Testis (tissue), 3 donors: ENCODE results near the gene TRPV5. TPM values are rescaled to one million over a fixed set of nuclear protein-coding genes. Genes with fewer than 3 reads are reported as not detected.

ENCODE experiments used
- DNase-seq: peaks from one replicate; pipeline ENCODE4 v3.0.0-alpha.2; 2019
- H3K27ac ChIP-seq, 2 donors: fragments of 200-600 bp; sonication (generic); one replicate each; pipeline ENCODE4 v1.5.1; 2019
- H3K27me3 ChIP-seq: fragments of 200-600 bp; sonication (generic); one replicate; pipeline ENCODE4 v1.5.1; 2019
- H3K36me3 ChIP-seq: fragments of 200-600 bp; sonication (generic); one replicate; pipeline ENCODE4 v1.5.1; 2017; ENCODE audit warnings: low read depth; ENCODE audit errors: missing control alignments
- H3K4me1 ChIP-seq: fragments of 200-600 bp; sonication (generic); one replicate; pipeline ENCODE4 v1.5.1; 2019
- H3K4me3 ChIP-seq, 2 donors: fragments of 200-600 bp; sonication (generic); one replicate each; pipeline ENCODE4 v1.5.1; 2017 to 2019
- H3K9me3 ChIP-seq: fragments of 200-600 bp; sonication (generic); one replicate; pipeline ENCODE4 v1.5.1; 2017
- CTCF ChIP-seq, 3 experiments: fragments of 450-650 bp in 2 of 3; fragments of 200-600 bp in 1 of 3; sonication (generic) in 1 of 3; IDR thresholded peaks; one replicate each; pipeline ENCODE4 v1.5.1; 2016 to 2019; ENCODE audit warnings: antibody characterized with exemption in 3 of 3, mild to moderate bottlenecking in 2 of 3, moderate library complexity in 1 of 3
- POLR2A ChIP-seq: fragments of 450-650 bp; IDR thresholded peaks from one replicate; pipeline ENCODE4 v1.6.1; 2017; ENCODE audit warnings: antibody characterized with exemption, mild to moderate bottlenecking, moderate library complexity
- WGBS, 2 donors: methylation state at CpG; one replicate each; pipeline ENCODE4 v1.1.5; 2018; 5-methylcytosine and 5-hydroxymethylcytosine counted together
- intact Hi-C: fragments of 100-400 bp; cut with DNase I; formaldehyde crosslinking; loops from one replicate; pipeline ENCODE4 v1.15.1; 2023; ENCODE audit warnings: low total_unique reads
- polyA plus RNA-seq: library from polyadenylated mRNA; stranded (reverse); fragments of 350-450 nt; fragmentation: Illumina TruSeq; extraction: RNeasy Lipid Tissue Mini Kit (QIAGEN cat#74804); gene quantifications from one replicate; pipeline ENCODE4 v1.2.3, GENCODE V29; 2014; ENCODE audit warnings: low read depth, low replicate concordance; ENCODE audit not compliant: insufficient read depth
- total RNA-seq, 2 donors: library from RNA; depleted of rRNA; stranded (reverse); fragments of >200 nt; gene quantifications; one replicate each; pipeline ENCODE4 v1.2.3, GENCODE V29; 2016

TRPV5 gene
- total and polyA plus RNA-seq, 3 donors from 2014 or later: 0.57 to 2.1 (median 1.4) TPM

- H3K4me1 ChIP-seq: peaks cover 7% of the 10 kb centered on the region
- TF ChIP-seq CTCF (IDR thresholded peaks at IDR 0.05) (no peak), POLR2A (no peak)
- no peaks in the 10 kb centered on the region for H3K36me3 ChIP-seq
- 43 to 44% methylated on average over 5 of the region's 5 CpGs for WGBS, 2 donors
- H3K4me3 ChIP-seq: no peak overlapping the region
- H3K27me3 ChIP-seq: no peaks in the 10 kb centered on the region
- H3K9me3 ChIP-seq: no peaks in the 10 kb centered on the region
- peak; percentile 57 for DNase-seq
- H3K27ac ChIP-seq: no peak overlapping the region
- intact Hi-C loops: loop anchor here (10.0 kb wide), 2 partner anchors 145 to 355 kb away; no protein-coding TSS in a partner anchor
These were observed 73.7 kb downstream of the TRPV5 start for GRCh38 chr7:142859829-142860228.

- intact Hi-C loops: loop anchor here (10.0 kb wide), 1 partner anchor 355 kb away; no protein-coding TSS in a partner anchor
- H3K4me1 ChIP-seq: peaks cover 7% of the 10 kb centered on the region
- H3K4me3 ChIP-seq: no peak overlapping the region
- DNase-seq: no peak
- no peaks in the 10 kb centered on the region for H3K27me3 ChIP-seq
- H3K27ac ChIP-seq: no peak overlapping the region
- no peaks in the 10 kb centered on the region for H3K9me3 ChIP-seq
- TF ChIP-seq POLR2A (no peak), CTCF (IDR thresholded peaks at IDR 0.05) (no peak)
- no peaks in the 10 kb centered on the region for H3K36me3 ChIP-seq
These were observed 74.1 kb downstream of the TRPV5 start for GRCh38 chr7:142859411-142859810.

Other genes starting within 250 kb of the TRPV5 start
- not detected for gene PRSS1, start 184.3 kb downstream of the TRPV5 start, total RNA-seq
- not detected for gene PRSS1, start 184.3 kb downstream of the TRPV5 start, polyA plus RNA-seq
- gene PRSS2, start 162.8 kb downstream of the TRPV5 start, total RNA-seq: not detected
- gene PRSS2, start 162.8 kb downstream of the TRPV5 start, polyA plus RNA-seq: not detected
- gene EPHB6, start 78.7 kb downstream of the TRPV5 start, total RNA-seq: 10 to 100 TPM; 47.3 to 52.0 TPM
- 38.1 TPM for gene EPHB6, start 78.7 kb downstream of the TRPV5 start, polyA plus RNA-seq
- gene TRPV6, start 48.0 kb downstream of the TRPV5 start, total RNA-seq: 1 to 10 TPM; 2.2 to 4.5 TPM
- 2.6 TPM for gene TRPV6, start 48.0 kb downstream of the TRPV5 start, polyA plus RNA-seq
- 10 to 100 TPM; 14.1 to 38.5 TPM for gene LLCFC1, start 5.7 kb upstream of the TRPV5 start, total RNA-seq
- gene LLCFC1, start 5.7 kb upstream of the TRPV5 start, polyA plus RNA-seq: 73.2 TPM
- gene KEL, start 28.6 kb upstream of the TRPV5 start, total RNA-seq: 100 to 1,000 TPM; 124 TPM
- 52.1 TPM for gene KEL, start 28.6 kb upstream of the TRPV5 start, polyA plus RNA-seq
- gene OR9A2, start 93.4 kb upstream of the TRPV5 start, total RNA-seq: 1 to 10 TPM in 1 of 2 donors, under 1 TPM in 1; 0.99 to 3.5 TPM
- gene OR9A2, start 93.4 kb upstream of the TRPV5 start, polyA plus RNA-seq: not detected
- gene OR6V1, start 118.6 kb upstream of the TRPV5 start, total RNA-seq: not detected
- not detected for gene OR6V1, start 118.6 kb upstream of the TRPV5 start, polyA plus RNA-seq
- gene PIP, start 198.3 kb upstream of the TRPV5 start, total RNA-seq: not detected
- not detected for gene PIP, start 198.3 kb upstream of the TRPV5 start, polyA plus RNA-seq
- gene TAS2R39, start 249.7 kb upstream of the TRPV5 start, total RNA-seq: not detected
- gene TAS2R39, start 249.7 kb upstream of the TRPV5 start, polyA plus RNA-seq: not detected